Ovary (tissue), 3 donors: ENCODE measurements around the gene SEC23B.

ENCODE experiments used
- EP300 ChIP-seq: sonication (generic); formaldehyde crosslinking; IDR thresholded peaks from one replicate; pipeline ENCODE4 v1.6.1; 2017; ENCODE audit warnings: antibody characterized with exemption
- TF ChIP-seq, protein P1 (sequence below), 3 donors: fragments of 450-650 bp in 2 of 3; fragments of 200-600 bp in 1 of 3; IDR thresholded peaks; one replicate each; pipeline versions ENCODE4 v1.5.1 to v1.8.0; 2016 to 2022; ENCODE audit warnings: antibody characterized with exemption in 3 of 3, mild to moderate bottlenecking in 1 of 3
- donor health status: DM: no; HTN: no; CAD: no.

- TF ChIP-seq, protein P1, sequence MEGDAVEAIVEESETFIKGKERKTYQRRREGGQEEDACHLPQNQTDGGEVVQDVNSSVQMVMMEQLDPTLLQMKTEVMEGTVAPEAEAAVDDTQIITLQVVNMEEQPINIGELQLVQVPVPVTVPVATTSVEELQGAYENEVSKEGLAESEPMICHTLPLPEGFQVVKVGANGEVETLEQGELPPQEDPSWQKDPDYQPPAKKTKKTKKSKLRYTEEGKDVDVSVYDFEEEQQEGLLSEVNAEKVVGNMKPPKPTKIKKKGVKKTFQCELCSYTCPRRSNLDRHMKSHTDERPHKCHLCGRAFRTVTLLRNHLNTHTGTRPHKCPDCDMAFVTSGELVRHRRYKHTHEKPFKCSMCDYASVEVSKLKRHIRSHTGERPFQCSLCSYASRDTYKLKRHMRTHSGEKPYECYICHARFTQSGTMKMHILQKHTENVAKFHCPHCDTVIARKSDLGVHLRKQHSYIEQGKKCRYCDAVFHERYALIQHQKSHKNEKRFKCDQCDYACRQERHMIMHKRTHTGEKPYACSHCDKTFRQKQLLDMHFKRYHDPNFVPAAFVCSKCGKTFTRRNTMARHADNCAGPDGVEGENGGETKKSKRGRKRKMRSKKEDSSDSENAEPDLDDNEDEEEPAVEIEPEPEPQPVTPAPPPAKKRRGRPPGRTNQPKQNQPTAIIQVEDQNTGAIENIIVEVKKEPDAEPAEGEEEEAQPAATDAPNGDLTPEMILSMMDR (IDR thresholded peaks at IDR 0.05), result no peak
- no peak for TF ChIP-seq EP300
These were observed 70.8 kb downstream of the SEC23B start for GRCh38 chr20:18578581-18578980.
